Measurements from ENCODE around the gene DUSP22.

DUSP22 gene

GRCh38 chr6:353642-354614 is 61.6 kb downstream of the DUSP22 start:
- Histone ChIP-seq H3K27me3 (no peaks in the 10 kb centered on the region), H3K9ac (no peak overlapping the region), H3K9me3 (no peaks in the 10 kb centered on the region), H3K4me3 (no peak overlapping the region), H3K27ac (no peak overlapping the region), H4K20me1 (no peaks in the 10 kb centered on the region), H3K36me3 (peaks cover 20% of the 10 kb centered on the region; the same call in 1 of the 2 replicates), H3K4me1 (0 out of 2 replicates have a peak, but pooled peaks cover 3% of the 10 kb centered on the region), H3K4me2 (no peak overlapping the region)
- TF ChIP-seq Cebpa-rat (IDR thresholded peaks at IDR 0.05), result no peak

GRCh38 chr6:354631-355280 is 62.5 kb downstream of the DUSP22 start:
- no peaks in the 10 kb centered on the region for H3K27me3 ChIP-seq
- H3K4me1 ChIP-seq, result 0 out of 2 replicates have a peak, but pooled peaks cover 3% of the 10 kb centered on the region
- no peak overlapping the region for H3K27ac ChIP-seq
- H3K36me3 ChIP-seq, result peaks cover 12% of the 10 kb centered on the region; the same call in 1 of the 2 replicates
- no peak overlapping the region for H3K9ac ChIP-seq
- H3K4me2 ChIP-seq, result no peak overlapping the region
- no peaks in the 10 kb centered on the region for H4K20me1 ChIP-seq
- H3K4me3 ChIP-seq, result no peak overlapping the region
- no peaks in the 10 kb centered on the region for H3K9me3 ChIP-seq
- no peak for TF ChIP-seq Cebpa-rat (IDR thresholded peaks at IDR 0.05)

GRCh38 chr6:355373-356208 is 63.3 kb downstream of the DUSP22 start:
- Histone ChIP-seq H3K9me3 (no peaks in the 10 kb centered on the region), H3K27ac (no peak overlapping the region), H3K4me2 (no peak overlapping the region), H4K20me1 (no peaks in the 10 kb centered on the region), H3K4me3 (no peak overlapping the region), H3K9ac (no peak overlapping the region), H3K4me1 (0 out of 2 replicates have a peak, but pooled peaks cover 3% of the 10 kb centered on the region), H3K27me3 (no peaks in the 10 kb centered on the region), H3K36me3 (peaks cover 11% of the 10 kb centered on the region; the same call in 1 of the 2 replicates)
- no peak for TF ChIP-seq Cebpa-rat (IDR thresholded peaks at IDR 0.05)

- no peaks in the 10 kb centered on the region for H3K9me3 ChIP-seq
- no peaks in the 10 kb centered on the region for H3K27me3 ChIP-seq
- no peak overlapping the region for H3K9ac ChIP-seq
- no peak overlapping the region for H3K27ac ChIP-seq
- H3K4me1 ChIP-seq, result 0 out of 2 replicates have a peak, but pooled peaks cover 8% of the 10 kb centered on the region
- TF ChIP-seq Cebpa-rat (IDR thresholded peaks at IDR 0.05), result no peak
- no peak overlapping the region for H3K4me2 ChIP-seq
- peaks cover 6% of the 10 kb centered on the region; the same call in 1 of the 2 replicates for H3K36me3 ChIP-seq
- H3K4me3 ChIP-seq, result no peak overlapping the region
- H4K20me1 ChIP-seq, result no peaks in the 10 kb centered on the region
Measured at GRCh38 chr6:356828-357251, 64.6 kb downstream of the DUSP22 start.

- no peak overlapping the region for H3K9ac ChIP-seq
- no peak for TF ChIP-seq Cebpa-rat (IDR thresholded peaks at IDR 0.05)
- 0 out of 2 replicates have a peak, but pooled peaks cover 8% of the 10 kb centered on the region for H3K4me1 ChIP-seq
- H3K9me3 ChIP-seq, result no peaks in the 10 kb centered on the region
- no peaks in the 10 kb centered on the region for H3K27me3 ChIP-seq
- no peak overlapping the region for H3K4me3 ChIP-seq
- no peaks in the 10 kb centered on the region for H4K20me1 ChIP-seq
- peaks cover 5% of the 10 kb centered on the region; the same call in 1 of the 2 replicates for H3K36me3 ChIP-seq
- H3K4me2 ChIP-seq, result no peak overlapping the region
- H3K27ac ChIP-seq, result no peak overlapping the region
Measured at GRCh38 chr6:357261-357790, 65.0 kb downstream of the DUSP22 start.

- no peaks in the 10 kb centered on the region; the same call in 1 of the 2 replicates for H3K36me3 ChIP-seq
- no peak overlapping the region for H3K27ac ChIP-seq
- no peak overlapping the region for H3K9ac ChIP-seq
- TF ChIP-seq Cebpa-rat (IDR thresholded peaks at IDR 0.05), result no peak
- H3K4me1 ChIP-seq, result 0 out of 2 replicates have a peak, but pooled peaks cover 8% of the 10 kb centered on the region
- peaks cover 5% of the 10 kb centered on the region for H3K9me3 ChIP-seq
- H3K4me2 ChIP-seq, result no peak overlapping the region
- H3K4me3 ChIP-seq, result no peak overlapping the region
- H4K20me1 ChIP-seq, result no peaks in the 10 kb centered on the region
- no peaks in the 10 kb centered on the region for H3K27me3 ChIP-seq
Measured at GRCh38 chr6:357791-358341, 65.6 kb downstream of the DUSP22 start.

- no peak for TF ChIP-seq Cebpa-rat (IDR thresholded peaks at IDR 0.05)
- no peaks in the 10 kb centered on the region for H3K27me3 ChIP-seq
- no peaks in the 10 kb centered on the region for H4K20me1 ChIP-seq
- no peak overlapping the region for H3K4me3 ChIP-seq
- peaks cover 10% of the 10 kb centered on the region for H3K9me3 ChIP-seq
- H3K4me2 ChIP-seq, result no peak overlapping the region
- no peak overlapping the region for H3K9ac ChIP-seq
- H3K27ac ChIP-seq, result no peak overlapping the region
- no peaks in the 10 kb centered on the region; the same call in 1 of the 2 replicates for H3K36me3 ChIP-seq
- 0 out of 2 replicates have a peak, but pooled peaks cover 5% of the 10 kb centered on the region for H3K4me1 ChIP-seq
Measured at GRCh38 chr6:358432-358831, 66.1 kb downstream of the DUSP22 start.

GRCh38 chr6:358847-359246 is 66.6 kb downstream of the DUSP22 start:
- H3K36me3 ChIP-seq, result no peaks in the 10 kb centered on the region; the same call in 1 of the 2 replicates
- peaks cover 14% of the 10 kb centered on the region for H3K9me3 ChIP-seq
- no peak overlapping the region for H3K27ac ChIP-seq
- no peak overlapping the region for H3K9ac ChIP-seq
- H3K27me3 ChIP-seq, result no peaks in the 10 kb centered on the region
- no peak overlapping the region for H3K4me3 ChIP-seq
- 0 out of 2 replicates have a peak, but pooled peaks cover 5% of the 10 kb centered on the region for H3K4me1 ChIP-seq
- H3K4me2 ChIP-seq, result no peak overlapping the region
- H4K20me1 ChIP-seq, result no peaks in the 10 kb centered on the region
- no peak for TF ChIP-seq Cebpa-rat (IDR thresholded peaks at IDR 0.05)

All from BLaER1 (cell line).